VCaP (cell line): ENCODE results near the gene KATNB1.

Experiments
- H3K27ac ChIP-seq: fragments of 450-650 bp; 2 replicates; pipeline ENCODE4 v1.5.1; 2017
- CTCF ChIP-seq: fragments of 450-650 bp; conservative IDR thresholded peaks from 2 replicates; pipeline ENCODE4 v1.5.1; 2017; ENCODE audit warnings: mild to moderate bottlenecking, moderate library complexity

The KATNB1 gene

GRCh38 chr16:57752581-57753447 lies 17.2 kb downstream of the KATNB1 start:
- H3K27ac ChIP-seq, result no peak overlapping the region
- no peak for TF ChIP-seq CTCF

DNA sequence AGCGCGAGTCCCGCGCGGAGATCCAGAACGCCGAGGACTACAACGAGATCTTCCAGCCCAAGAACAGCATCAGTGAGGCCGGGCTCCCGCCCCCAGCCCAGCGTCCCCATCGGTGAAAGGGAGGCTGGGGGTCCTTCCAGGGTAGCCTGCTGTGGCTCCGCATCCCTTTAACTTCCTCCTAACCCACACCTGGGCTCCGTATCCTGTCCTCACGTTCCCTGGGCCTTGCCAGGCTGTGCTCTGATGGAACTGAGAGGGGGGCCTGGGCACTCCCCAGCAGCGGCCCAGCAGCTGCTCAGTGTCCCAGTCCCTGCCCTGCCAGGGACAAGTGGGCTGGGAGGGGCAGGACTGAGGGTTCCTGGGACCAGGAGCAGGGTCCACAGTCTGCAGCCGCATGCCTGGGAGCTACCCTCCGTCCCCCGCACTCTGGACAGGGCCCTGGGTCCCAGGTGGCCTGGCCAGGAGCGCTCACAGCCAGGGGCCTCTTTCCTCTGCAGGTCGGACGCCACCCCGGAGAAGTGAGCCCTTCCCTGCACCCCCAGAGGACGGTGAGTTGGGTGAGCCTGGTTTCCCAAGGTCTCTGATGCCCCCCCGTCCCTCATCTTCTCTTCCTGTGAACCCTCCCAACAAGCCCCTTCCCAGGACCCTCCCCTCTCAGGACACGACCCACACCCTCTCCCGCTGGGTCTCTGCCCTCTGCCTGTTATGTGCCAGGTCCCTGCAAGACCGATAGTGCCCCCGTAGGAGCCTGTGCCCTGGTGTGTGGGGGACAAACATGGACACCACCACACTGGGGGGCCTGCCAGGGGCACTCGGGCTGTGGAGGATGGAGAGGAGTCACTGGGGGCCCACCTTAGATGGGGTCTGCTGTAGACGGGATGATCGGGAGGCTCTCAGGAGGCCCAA lies 18.1 kb downstream of the KATNB1 start:
- H3K27ac ChIP-seq, result no peak overlapping the region
- no peak for TF ChIP-seq CTCF

GRCh38 chr16:57754354-57755060 lies 18.9 kb downstream of the KATNB1 start:
- H3K27ac ChIP-seq, result no peak overlapping the region
- no peak for TF ChIP-seq CTCF

- no peak for TF ChIP-seq CTCF
- H3K27ac ChIP-seq, result no peak overlapping the region
These were observed 19.6 kb downstream of the KATNB1 start for GRCh38 chr16:57755061-57755684.

DNA sequence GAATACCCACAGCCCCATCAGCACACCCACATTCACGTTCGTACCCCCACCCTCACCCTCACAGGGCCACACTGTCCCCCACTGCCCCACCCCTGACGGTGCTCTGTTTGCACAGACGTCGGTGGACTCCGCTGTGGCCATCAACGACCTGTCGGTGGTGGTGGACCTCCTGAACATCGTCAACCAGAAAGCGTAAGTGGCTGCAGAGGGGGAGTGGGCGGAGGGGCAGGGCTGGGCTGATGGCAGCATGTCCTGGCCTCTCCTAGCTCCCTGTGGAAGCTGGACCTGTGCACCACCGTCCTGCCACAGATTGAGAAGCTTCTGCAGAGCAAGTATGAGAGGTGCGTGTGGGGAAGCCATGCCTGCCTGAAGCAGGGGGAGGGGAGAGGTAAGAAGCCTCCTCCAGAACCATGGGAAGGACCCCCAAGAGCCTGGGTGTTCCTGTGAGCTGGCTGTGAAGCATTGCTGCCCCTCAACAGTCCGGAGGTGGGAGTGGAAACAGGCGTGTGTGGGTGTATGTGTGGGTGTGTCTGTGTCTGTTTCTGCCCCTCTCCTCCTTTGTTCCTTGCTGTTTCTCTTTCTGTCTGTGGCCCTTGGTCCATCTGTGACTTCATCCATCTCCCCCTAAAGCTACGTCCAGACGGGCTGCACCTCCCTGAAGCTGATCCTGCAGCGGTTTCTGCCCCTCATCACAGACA lies 20.3 kb downstream of the KATNB1 start:
- H3K27ac ChIP-seq, result no peak overlapping the region
- TF ChIP-seq CTCF, result no peak

DNA sequence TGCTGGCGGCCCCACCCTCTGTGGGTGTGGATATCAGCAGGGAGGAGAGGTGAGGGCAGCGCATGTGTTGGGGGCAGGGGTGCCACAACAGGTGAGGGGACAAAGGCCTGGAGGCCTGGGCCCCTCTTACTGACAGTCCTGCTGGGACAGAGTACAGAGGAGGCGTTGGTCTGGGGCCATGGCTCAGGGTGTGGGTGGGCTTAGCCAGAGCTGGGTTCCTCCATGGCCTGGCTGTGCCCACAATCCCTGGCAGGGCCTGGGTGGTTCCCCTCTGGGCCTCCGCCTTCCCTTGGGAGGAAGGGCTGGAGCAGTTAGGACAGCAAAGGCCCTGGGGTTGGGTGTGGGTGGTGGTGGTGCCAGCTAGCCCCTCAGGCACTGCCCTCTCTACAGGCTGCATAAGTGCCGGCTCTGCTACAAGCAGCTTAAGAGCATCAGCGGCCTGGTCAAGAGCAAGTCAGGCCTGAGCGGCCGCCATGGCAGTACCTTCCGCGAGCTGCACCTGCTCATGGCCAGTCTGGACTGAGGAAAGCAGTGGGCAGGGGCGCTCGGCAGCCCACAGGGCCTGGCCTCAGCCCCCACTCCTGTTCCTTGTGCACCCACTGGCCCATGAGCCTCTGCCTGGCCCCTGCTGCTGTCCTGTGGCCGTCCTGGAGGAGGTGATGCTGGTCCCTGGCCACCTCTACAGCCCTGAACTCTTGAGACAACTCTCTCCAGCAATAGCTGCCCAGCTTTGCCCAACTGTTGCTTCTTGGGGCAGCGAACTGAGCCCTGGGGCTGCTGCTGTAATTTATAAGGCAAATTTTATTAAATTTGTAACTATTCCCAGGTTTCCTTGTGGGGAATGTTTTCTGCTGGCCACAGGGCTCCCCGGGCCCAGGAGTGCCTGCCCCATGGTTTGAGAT lies 21.1 kb downstream of the KATNB1 start:
- H3K27ac ChIP-seq, result no peak overlapping the region
- no peak for TF ChIP-seq CTCF
